GM23338 (cell line): ENCODE results near the gene CHKB. TPM values are rescaled to one million over a fixed set of nuclear protein-coding genes. Genes with fewer than 3 reads are reported as not detected.

Experiments used
- ATAC-seq: fragments of 200-7000 bp; cut with Tn5 transposase; 3 replicates; pipeline ENCODE4 v1.9.1; 2020
- DNase-seq: peaks from one replicate; pipeline ENCODE4 v3.0.0-alpha.2; 2015; ENCODE audit warnings: low spot score
- H2AFZ ChIP-seq: fragments of 200-600 bp; sonication (generic); 2 replicates; pipeline ENCODE4 v1.8.0; 2016; ENCODE audit warnings: antibody characterized with exemption, mild to moderate bottlenecking, moderate library complexity
- H3F3A ChIP-seq: fragments of 200-600 bp; sonication (generic); replicated peaks from 2 replicates; pipeline ENCODE4 v1.8.0; 2017; ENCODE audit warnings: antibody characterized with exemption, mixed run types, low read depth
- H3K27ac ChIP-seq: fragments of 200-600 bp; sonication (generic); 2 replicates; pipeline ENCODE4 v1.6.1; 2016; ENCODE audit warnings: low read depth
- H3K27me3 ChIP-seq: fragments of 200-600 bp; sonication (generic); 2 replicates; pipeline ENCODE4 v1.8.0; 2016; ENCODE audit warnings: mild to moderate bottlenecking, mixed run types, moderate library complexity; ENCODE audit not compliant: insufficient read depth
- H3K36me3 ChIP-seq: fragments of 200-600 bp; sonication (generic); 2 replicates; pipeline ENCODE4 v1.8.0; 2016; ENCODE audit warnings: mild to moderate bottlenecking; ENCODE audit not compliant: insufficient read depth
- H3K4me1 ChIP-seq: fragments of 200-600 bp; sonication (generic); 2 replicates; pipeline ENCODE4 v1.8.0; 2016; ENCODE audit warnings: mild to moderate bottlenecking, moderate library complexity; ENCODE audit not compliant: insufficient read depth
- H3K4me2 ChIP-seq: fragments of 200-600 bp; sonication (generic); 2 replicates; pipeline ENCODE4 v1.7.1; 2017; ENCODE audit warnings: mixed run types
- H3K4me3 ChIP-seq: fragments of 200-600 bp; sonication (generic); 2 replicates; pipeline ENCODE4 v1.6.1; 2016; ENCODE audit warnings: mixed run types
- H3K79me2 ChIP-seq: fragments of 200-600 bp; sonication (generic); replicated peaks from 2 replicates; pipeline ENCODE4 v1.8.0; 2017; ENCODE audit warnings: mild to moderate bottlenecking; ENCODE audit not compliant: insufficient read depth
- H3K9me2 ChIP-seq: fragments of 200-600 bp; sonication (generic); 2 replicates; pipeline ENCODE4 v1.8.0; 2017; ENCODE audit not compliant: insufficient read depth
- H4K20me1 ChIP-seq: fragments of 200-600 bp; sonication (generic); replicated peaks from 2 replicates; pipeline ENCODE4 v1.8.0; 2017; ENCODE audit warnings: mild to moderate bottlenecking; ENCODE audit not compliant: insufficient read depth
- H3K27ac Mint-ChIP-seq: 2 replicates; pipeline ENCODE4 v1.8.0; 2020; ENCODE audit warnings: inconsistent platforms, mild to moderate bottlenecking, moderate library complexity, mixed read lengths
- H3K27me3 Mint-ChIP-seq: 3 replicates; pipeline ENCODE4 v1.8.0; 2022; ENCODE audit warnings: low read depth, mild to moderate bottlenecking, moderate library complexity, mixed read lengths, inconsistent platforms; ENCODE audit not compliant: insufficient read depth, poor library complexity
- H3K36me3 Mint-ChIP-seq: 3 replicates; pipeline ENCODE4 v1.8.0; 2021; ENCODE audit warnings: low read depth, mild to moderate bottlenecking, inconsistent platforms, moderate library complexity, mixed read lengths
- H3K4me1 Mint-ChIP-seq: 3 replicates; pipeline ENCODE4 v1.8.0; 2020; ENCODE audit warnings: mild to moderate bottlenecking, inconsistent platforms, mixed read lengths
- H3K4me3 Mint-ChIP-seq: 3 replicates; pipeline ENCODE4 v1.8.0; 2021; ENCODE audit warnings: moderate library complexity, mild to moderate bottlenecking, inconsistent platforms, mixed read lengths
- H3K9me3 Mint-ChIP-seq: 3 replicates; pipeline ENCODE4 v1.8.0; 2020; ENCODE audit warnings: moderate library complexity, mild to moderate bottlenecking, inconsistent platforms, mixed read lengths
- CREB1 ChIP-seq: fragments of 250-450 bp; sonication (Bioruptor Pico); IDR thresholded peaks from 2 replicates; pipeline ENCODE4 v1.5.0; 2020; ENCODE audit warnings: low read depth, mild to moderate bottlenecking, moderate library complexity
- EZH2 ChIP-seq: fragments of 200-600 bp; sonication (generic); IDR thresholded peaks from one replicate; pipeline ENCODE4 v1.8.0; 2017; ENCODE audit warnings: antibody characterized with exemption, mild to moderate bottlenecking, low read depth; ENCODE audit not compliant: unreplicated experiment
- EZH2phosphoT487 ChIP-seq: fragments of 200-600 bp; sonication (generic); IDR thresholded peaks from one replicate; pipeline ENCODE4 v1.8.1; 2018; ENCODE audit warnings: antibody characterized with exemption; ENCODE audit not compliant: unreplicated experiment
- JUNB ChIP-seq: IDR thresholded peaks from one replicate; pipeline ENCODE4 v1.6.1; 2016; ENCODE audit warnings: antibody characterized with exemption; ENCODE audit not compliant: unreplicated experiment
- POLR2AphosphoS5 ChIP-seq: IDR thresholded peaks from 2 replicates; pipeline ENCODE4 v1.6.1; 2016; ENCODE audit warnings: antibody characterized with exemption, low read depth
- STAT1 ChIP-seq: IDR thresholded peaks from one replicate; pipeline ENCODE4 v1.6.1; 2016; ENCODE audit warnings: antibody characterized with exemption; ENCODE audit not compliant: unreplicated experiment
- ZNF114 ChIP-seq: fragments of 250-450 bp; sonication (Bioruptor Pico); IDR thresholded peaks from 2 replicates; pipeline ENCODE4 v1.5.0; 2020; ENCODE audit warnings: mild to moderate bottlenecking, moderate library complexity
- ZNF331 ChIP-seq: fragments of 250-450 bp; sonication (Bioruptor Pico); IDR thresholded peaks from 2 replicates; pipeline ENCODE4 v1.5.0; 2020; ENCODE audit warnings: low read depth, mild to moderate bottlenecking, moderate library complexity
- polyA plus RNA-seq: library from polyadenylated mRNA; unstranded; fragments of >200 nt; fragmentation: Nextera tagmentation; extraction: Ambion mirVana; gene quantifications from 2 replicates; pipeline ENCODE4 v1.2.1, GENCODE V29; 2016
- total RNA-seq: library from RNA; depleted of rRNA; stranded (reverse); fragments of >200 nt; shearing (Covaris generic); gene quantifications from 2 replicates; pipeline ENCODE4 v1.2.3, GENCODE V29; 2014
- TF ChIP-seq, protein P1 (sequence below): fragments of 250-450 bp; sonication (Bioruptor Pico); IDR thresholded peaks from 2 replicates; pipeline ENCODE4 v1.5.0; 2020; ENCODE audit warnings: mild to moderate bottlenecking, moderate library complexity
- TF ChIP-seq, protein P2 (sequence below): IDR thresholded peaks from 2 replicates; pipeline ENCODE4 v1.6.1; 2016; ENCODE audit warnings: antibody characterized with exemption
- TF ChIP-seq, protein P3 (sequence below): IDR thresholded peaks from one replicate; pipeline ENCODE4 v1.6.1; 2018; ENCODE audit warnings: antibody characterized with exemption; ENCODE audit not compliant: unreplicated experiment
- TF ChIP-seq, protein P4 (sequence below), 2 experiments: fragments of 200-600 bp in 1 of 2; sonication (generic) in 1 of 2; conservative IDR thresholded peaks; 2 replicates each; pipeline versions ENCODE4 v1.5.1 to v1.6.1; 2016 to 2017; ENCODE audit warnings: antibody characterized with exemption in 2 of 2, low read depth in 2 of 2, mild to moderate bottlenecking in 2 of 2, moderate library complexity in 1 of 2

CHKB gene
- total and polyA plus RNA-seq, 2 experiments from 2014 or later, result 51.2 to 61.6 TPM

DNA sequence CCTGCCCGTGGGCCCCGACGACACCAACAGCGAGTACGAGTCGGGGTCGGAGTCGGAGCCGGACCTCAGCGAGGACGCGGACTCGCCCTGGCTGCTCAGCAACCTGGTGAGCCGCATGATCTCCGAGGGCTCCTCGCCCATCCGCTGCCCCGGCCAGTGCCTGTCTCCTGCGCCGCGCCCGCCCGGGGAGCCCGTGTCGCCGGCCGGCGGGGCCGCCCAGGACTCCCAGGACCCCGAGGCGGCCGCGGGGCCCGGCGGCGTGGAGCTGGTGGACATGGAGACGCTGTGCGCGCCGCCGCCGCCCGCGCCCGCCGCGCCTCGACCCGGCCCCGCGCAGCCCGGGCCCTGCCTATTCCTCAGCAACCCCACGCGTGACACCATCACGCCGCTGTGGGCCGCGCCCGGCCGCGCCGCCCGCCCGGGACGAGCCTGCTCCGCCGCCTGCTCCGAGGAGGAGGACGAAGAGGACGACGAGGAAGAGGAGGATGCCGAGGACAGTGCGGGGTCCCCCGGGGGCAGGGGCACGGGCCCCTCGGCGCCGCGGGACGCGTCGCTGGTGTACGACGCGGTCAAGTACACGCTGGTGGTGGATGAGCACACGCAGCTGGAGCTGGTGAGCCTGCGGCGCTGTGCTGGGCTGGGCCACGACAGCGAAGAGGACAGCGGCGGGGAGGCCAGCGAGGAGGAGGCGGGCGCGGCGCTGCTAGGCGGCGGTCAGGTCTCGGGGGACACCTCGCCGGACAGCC, 21.8 kb upstream of the CHKB start:
- Histone ChIP-seq H3K4me1 (no peaks in the 10 kb centered on the region; the same call in 1 of the 2 replicates), H3K9me2 (no peaks in the 10 kb centered on the region), H4K20me1 (no peaks in the 10 kb centered on the region), H3K4me2 (peak overlapping the region; percentile 81), H3K27me3 (peaks cover 68% of the 10 kb centered on the region), H3K36me3 (no peaks in the 10 kb centered on the region), H3F3A (no peaks in the 10 kb centered on the region), H3K4me3 (peak overlapping the region; percentile 51), H3K27ac (no peak overlapping the region), H2AFZ (0 out of 2 replicates have a peak overlapping the region, but pooled peaks have one; percentile 76), H3K79me2 (no peaks in the 10 kb centered on the region)
- Mint-ChIP-seq H3K4me3 (no peak overlapping the region), H3K36me3 (peaks cover 3% of the 10 kb centered on the region; the same call in 1 of the 3 replicates), H3K9me3 (0 out of 3 replicates have a peak, but pooled peaks cover 3% of the 10 kb centered on the region), H3K27ac (no peak overlapping the region), H3K27me3 (peaks cover 62% of the 10 kb centered on the region), H3K4me1 (peaks cover 16% of the 10 kb centered on the region)
- no peak; the same call in 2 of the 3 replicates for ATAC-seq
- no peak for TF ChIP-seq ZNF331 (CRISPR knock-in tag)
- TF ChIP-seq, protein P1, sequence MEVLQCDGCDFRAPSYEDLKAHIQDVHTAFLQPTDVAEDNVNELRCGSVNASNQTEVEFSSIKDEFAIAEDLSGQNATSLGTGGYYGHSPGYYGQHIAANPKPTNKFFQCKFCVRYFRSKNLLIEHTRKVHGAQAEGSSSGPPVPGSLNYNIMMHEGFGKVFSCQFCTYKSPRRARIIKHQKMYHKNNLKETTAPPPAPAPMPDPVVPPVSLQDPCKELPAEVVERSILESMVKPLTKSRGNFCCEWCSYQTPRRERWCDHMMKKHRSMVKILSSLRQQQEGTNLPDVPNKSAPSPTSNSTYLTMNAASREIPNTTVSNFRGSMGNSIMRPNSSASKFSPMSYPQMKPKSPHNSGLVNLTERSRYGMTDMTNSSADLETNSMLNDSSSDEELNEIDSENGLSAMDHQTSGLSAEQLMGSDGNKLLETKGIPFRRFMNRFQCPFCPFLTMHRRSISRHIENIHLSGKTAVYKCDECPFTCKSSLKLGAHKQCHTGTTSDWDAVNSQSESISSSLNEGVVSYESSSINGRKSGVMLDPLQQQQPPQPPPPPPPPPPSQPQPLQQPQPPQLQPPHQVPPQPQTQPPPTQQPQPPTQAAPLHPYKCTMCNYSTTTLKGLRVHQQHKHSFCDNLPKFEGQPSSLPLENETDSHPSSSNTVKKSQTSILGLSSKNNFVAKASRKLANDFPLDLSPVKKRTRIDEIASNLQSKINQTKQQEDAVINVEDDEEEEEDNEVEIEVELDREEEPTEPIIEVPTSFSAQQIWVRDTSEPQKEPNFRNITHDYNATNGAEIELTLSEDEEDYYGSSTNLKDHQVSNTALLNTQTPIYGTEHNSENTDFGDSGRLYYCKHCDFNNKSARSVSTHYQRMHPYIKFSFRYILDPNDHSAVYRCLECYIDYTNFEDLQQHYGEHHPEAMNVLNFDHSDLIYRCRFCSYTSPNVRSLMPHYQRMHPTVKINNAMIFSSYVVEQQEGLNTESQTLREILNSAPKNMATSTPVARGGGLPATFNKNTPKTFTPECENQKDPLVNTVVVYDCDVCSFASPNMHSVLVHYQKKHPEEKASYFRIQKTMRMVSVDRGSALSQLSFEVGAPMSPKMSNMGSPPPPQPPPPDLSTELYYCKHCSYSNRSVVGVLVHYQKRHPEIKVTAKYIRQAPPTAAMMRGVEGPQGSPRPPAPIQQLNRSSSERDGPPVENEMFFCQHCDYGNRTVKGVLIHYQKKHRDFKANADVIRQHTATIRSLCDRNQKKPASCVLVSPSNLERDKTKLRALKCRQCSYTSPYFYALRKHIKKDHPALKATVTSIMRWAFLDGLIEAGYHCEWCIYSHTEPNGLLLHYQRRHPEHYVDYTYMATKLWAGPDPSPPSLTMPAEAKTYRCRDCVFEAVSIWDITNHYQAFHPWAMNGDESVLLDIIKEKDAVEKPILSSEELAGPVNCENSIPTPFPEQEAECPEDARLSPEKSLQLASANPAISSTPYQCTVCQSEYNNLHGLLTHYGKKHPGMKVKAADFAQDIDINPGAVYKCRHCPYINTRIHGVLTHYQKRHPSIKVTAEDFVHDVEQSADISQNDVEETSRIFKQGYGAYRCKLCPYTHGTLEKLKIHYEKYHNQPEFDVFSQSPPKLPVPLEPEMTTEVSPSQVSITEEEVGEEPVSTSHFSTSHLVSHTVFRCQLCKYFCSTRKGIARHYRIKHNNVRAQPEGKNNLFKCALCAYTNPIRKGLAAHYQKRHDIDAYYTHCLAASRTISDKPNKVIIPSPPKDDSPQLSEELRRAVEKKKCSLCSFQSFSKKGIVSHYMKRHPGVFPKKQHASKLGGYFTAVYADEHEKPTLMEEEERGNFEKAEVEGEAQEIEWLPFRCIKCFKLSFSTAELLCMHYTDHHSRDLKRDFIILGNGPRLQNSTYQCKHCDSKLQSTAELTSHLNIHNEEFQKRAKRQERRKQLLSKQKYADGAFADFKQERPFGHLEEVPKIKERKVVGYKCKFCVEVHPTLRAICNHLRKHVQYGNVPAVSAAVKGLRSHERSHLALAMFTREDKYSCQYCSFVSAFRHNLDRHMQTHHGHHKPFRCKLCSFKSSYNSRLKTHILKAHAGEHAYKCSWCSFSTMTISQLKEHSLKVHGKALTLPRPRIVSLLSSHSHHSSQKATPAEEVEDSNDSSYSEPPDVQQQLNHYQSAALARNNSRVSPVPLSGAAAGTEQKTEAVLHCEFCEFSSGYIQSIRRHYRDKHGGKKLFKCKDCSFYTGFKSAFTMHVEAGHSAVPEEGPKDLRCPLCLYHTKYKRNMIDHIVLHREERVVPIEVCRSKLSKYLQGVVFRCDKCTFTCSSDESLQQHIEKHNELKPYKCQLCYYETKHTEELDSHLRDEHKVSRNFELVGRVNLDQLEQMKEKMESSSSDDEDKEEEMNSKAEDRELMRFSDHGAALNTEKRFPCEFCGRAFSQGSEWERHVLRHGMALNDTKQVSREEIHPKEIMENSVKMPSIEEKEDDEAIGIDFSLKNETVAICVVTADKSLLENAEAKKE (CRISPR knock-in tag), result no peak
- TF ChIP-seq ZNF114 (CRISPR knock-in tag), result no peak
- TF ChIP-seq, protein P2, sequence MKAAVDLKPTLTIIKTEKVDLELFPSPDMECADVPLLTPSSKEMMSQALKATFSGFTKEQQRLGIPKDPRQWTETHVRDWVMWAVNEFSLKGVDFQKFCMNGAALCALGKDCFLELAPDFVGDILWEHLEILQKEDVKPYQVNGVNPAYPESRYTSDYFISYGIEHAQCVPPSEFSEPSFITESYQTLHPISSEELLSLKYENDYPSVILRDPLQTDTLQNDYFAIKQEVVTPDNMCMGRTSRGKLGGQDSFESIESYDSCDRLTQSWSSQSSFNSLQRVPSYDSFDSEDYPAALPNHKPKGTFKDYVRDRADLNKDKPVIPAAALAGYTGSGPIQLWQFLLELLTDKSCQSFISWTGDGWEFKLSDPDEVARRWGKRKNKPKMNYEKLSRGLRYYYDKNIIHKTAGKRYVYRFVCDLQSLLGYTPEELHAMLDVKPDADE, result no peak
- TF ChIP-seq, protein P3, sequence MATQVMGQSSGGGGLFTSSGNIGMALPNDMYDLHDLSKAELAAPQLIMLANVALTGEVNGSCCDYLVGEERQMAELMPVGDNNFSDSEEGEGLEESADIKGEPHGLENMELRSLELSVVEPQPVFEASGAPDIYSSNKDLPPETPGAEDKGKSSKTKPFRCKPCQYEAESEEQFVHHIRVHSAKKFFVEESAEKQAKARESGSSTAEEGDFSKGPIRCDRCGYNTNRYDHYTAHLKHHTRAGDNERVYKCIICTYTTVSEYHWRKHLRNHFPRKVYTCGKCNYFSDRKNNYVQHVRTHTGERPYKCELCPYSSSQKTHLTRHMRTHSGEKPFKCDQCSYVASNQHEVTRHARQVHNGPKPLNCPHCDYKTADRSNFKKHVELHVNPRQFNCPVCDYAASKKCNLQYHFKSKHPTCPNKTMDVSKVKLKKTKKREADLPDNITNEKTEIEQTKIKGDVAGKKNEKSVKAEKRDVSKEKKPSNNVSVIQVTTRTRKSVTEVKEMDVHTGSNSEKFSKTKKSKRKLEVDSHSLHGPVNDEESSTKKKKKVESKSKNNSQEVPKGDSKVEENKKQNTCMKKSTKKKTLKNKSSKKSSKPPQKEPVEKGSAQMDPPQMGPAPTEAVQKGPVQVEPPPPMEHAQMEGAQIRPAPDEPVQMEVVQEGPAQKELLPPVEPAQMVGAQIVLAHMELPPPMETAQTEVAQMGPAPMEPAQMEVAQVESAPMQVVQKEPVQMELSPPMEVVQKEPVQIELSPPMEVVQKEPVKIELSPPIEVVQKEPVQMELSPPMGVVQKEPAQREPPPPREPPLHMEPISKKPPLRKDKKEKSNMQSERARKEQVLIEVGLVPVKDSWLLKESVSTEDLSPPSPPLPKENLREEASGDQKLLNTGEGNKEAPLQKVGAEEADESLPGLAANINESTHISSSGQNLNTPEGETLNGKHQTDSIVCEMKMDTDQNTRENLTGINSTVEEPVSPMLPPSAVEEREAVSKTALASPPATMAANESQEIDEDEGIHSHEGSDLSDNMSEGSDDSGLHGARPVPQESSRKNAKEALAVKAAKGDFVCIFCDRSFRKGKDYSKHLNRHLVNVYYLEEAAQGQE, result no peak
- no peak for TF ChIP-seq CREB1 (CRISPR knock-in tag)
- TF ChIP-seq POLR2AphosphoS5, result no peak
- TF ChIP-seq EZH2, result no peak
- TF ChIP-seq, protein P4, sequence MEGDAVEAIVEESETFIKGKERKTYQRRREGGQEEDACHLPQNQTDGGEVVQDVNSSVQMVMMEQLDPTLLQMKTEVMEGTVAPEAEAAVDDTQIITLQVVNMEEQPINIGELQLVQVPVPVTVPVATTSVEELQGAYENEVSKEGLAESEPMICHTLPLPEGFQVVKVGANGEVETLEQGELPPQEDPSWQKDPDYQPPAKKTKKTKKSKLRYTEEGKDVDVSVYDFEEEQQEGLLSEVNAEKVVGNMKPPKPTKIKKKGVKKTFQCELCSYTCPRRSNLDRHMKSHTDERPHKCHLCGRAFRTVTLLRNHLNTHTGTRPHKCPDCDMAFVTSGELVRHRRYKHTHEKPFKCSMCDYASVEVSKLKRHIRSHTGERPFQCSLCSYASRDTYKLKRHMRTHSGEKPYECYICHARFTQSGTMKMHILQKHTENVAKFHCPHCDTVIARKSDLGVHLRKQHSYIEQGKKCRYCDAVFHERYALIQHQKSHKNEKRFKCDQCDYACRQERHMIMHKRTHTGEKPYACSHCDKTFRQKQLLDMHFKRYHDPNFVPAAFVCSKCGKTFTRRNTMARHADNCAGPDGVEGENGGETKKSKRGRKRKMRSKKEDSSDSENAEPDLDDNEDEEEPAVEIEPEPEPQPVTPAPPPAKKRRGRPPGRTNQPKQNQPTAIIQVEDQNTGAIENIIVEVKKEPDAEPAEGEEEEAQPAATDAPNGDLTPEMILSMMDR (conservative IDR thresholded peaks at IDR 0.05; ENCODE audit: low read depth in 2 of 2), result no peak
- TF ChIP-seq STAT1, result no peak
- no peak for TF ChIP-seq EZH2phosphoT487
- TF ChIP-seq JUNB, result no peak
- DNase-seq, result peak; percentile 34
